Transverse colon (tissue), 4 donors: ENCODE data around the gene PDRG1. TPM values are rescaled to one million over a fixed set of nuclear protein-coding genes. Genes with fewer than 3 reads are reported as not detected.

Experiments
- DNase-seq: peaks from one replicate; pipeline ENCODE4 v3.0.0-alpha.2; 2019
- H3K27ac ChIP-seq, 4 donors: fragments of 200-600 bp; sonication (generic); 2 replicates each; pipeline ENCODE4 v1.5.1; 2016 to 2018; ENCODE audit warnings: inconsistent platforms in 4 of 4
- H3K27me3 ChIP-seq: fragments of 200-600 bp; sonication (generic); 2 replicates; pipeline ENCODE4 v1.5.1; 2017; ENCODE audit warnings: inconsistent platforms
- H3K36me3 ChIP-seq, 4 donors: fragments of 200-600 bp; sonication (generic); 2 replicates each; pipeline ENCODE4 v1.5.1; 2017 to 2019; ENCODE audit warnings: inconsistent platforms in 4 of 4
- H3K4me1 ChIP-seq, 4 donors: fragments of 200-600 bp; sonication (generic); 2 replicates each; pipeline ENCODE4 v1.5.1; 2017 to 2020; ENCODE audit warnings: inconsistent platforms in 4 of 4
- H3K4me3 ChIP-seq, 4 donors: fragments of 200-600 bp; sonication (generic); 1 replicate in 1 of 4; 2 replicates in 3 of 4; pipeline versions ENCODE4 v1.5.1 to v1.6.1; 2017 to 2019; ENCODE audit warnings: inconsistent platforms in 4 of 4
- H3K9me3 ChIP-seq, 2 donors: fragments of 200-600 bp; sonication (generic); 2 replicates each; pipeline ENCODE4 v1.5.1; 2017 to 2019; ENCODE audit warnings: inconsistent platforms in 2 of 2
- EP300 ChIP-seq: sonication (generic); formaldehyde crosslinking; IDR thresholded peaks from one replicate; pipeline ENCODE4 v1.6.1; 2017; ENCODE audit warnings: antibody characterized with exemption, low read depth
- POLR2A ChIP-seq: fragments of 450-650 bp; IDR thresholded peaks from one replicate; pipeline ENCODE4 v1.6.1; 2016; ENCODE audit warnings: antibody characterized with exemption, mild to moderate bottlenecking, moderate library complexity
- POLR2AphosphoS5 ChIP-seq, 3 donors: sonication (generic); formaldehyde crosslinking; IDR thresholded peaks; one replicate each; pipeline ENCODE4 v1.6.1; 2016; ENCODE audit warnings: antibody characterized with exemption in 3 of 3
- whole genome bisulfite sequencing, 2 donors: methylation state at CpG; one replicate each; pipeline ENCODE4 v1.1.5; 2018; ENCODE audit warnings: low coverage in 1 of 2; 5-methylcytosine and 5-hydroxymethylcytosine counted together
- in situ Hi-C, 4 donors: fragments of 200-750 bp; cut with MboI; loops; one replicate each; pipeline versions ENCODE4 v1.15.0 to v1.15.1; 2017; ENCODE audit warnings: low sequenced_read_pairs in 3 of 4, low pct_ligation_motif_present in 1 of 4, low pct_unique_long_range_greater_than_20kb in 1 of 4
- intact Hi-C: fragments of 100-400 bp; cut with DNase I; formaldehyde crosslinking; loops from one replicate; pipeline ENCODE4 v1.15.1; 2023; ENCODE audit warnings: low total_unique reads
- total RNA-seq, 4 donors: library from RNA; depleted of rRNA; stranded (reverse); fragments of >200 nt; gene quantifications; one replicate each; pipeline ENCODE4 v1.1.0, GENCODE V29; 2016
- TF ChIP-seq, protein P1 (sequence below), 5 experiments: fragments of 200-600 bp in 3 of 5; fragments of 450-650 bp in 2 of 5; sonication (generic) in 3 of 5; IDR thresholded peaks; 1 replicate in 2 of 5; 2 replicates in 3 of 5; pipeline ENCODE4 v1.5.1; 2016 to 2017; ENCODE audit warnings: antibody characterized with exemption in 5 of 5, inconsistent platforms in 3 of 5, mild to moderate bottlenecking in 2 of 5, moderate library complexity in 1 of 5

The PDRG1 gene
- total RNA-seq, 4 donors from 2014 or later, result 2.2 to 9.2 (median 6.5) TPM

DNA sequence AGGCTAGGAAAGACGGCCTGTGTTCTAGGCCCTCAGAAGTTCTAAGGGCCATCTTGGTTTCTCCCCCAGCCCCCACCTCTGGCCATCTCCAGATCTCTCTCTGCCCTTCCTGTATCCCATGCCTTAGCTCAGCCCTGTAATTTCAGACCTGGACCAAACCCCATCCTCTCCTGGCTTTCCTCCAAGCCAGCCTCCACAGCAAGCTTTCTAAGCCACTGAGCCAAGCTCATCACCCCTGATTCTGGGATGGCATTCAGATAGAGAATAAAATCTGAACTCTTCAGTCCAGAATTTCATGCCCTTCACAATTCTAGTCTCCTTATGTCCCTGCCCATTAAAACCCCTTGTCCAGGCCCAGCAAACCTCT lies 39.5 kb upstream of the PDRG1 start:
- TF ChIP-seq, protein P1, sequence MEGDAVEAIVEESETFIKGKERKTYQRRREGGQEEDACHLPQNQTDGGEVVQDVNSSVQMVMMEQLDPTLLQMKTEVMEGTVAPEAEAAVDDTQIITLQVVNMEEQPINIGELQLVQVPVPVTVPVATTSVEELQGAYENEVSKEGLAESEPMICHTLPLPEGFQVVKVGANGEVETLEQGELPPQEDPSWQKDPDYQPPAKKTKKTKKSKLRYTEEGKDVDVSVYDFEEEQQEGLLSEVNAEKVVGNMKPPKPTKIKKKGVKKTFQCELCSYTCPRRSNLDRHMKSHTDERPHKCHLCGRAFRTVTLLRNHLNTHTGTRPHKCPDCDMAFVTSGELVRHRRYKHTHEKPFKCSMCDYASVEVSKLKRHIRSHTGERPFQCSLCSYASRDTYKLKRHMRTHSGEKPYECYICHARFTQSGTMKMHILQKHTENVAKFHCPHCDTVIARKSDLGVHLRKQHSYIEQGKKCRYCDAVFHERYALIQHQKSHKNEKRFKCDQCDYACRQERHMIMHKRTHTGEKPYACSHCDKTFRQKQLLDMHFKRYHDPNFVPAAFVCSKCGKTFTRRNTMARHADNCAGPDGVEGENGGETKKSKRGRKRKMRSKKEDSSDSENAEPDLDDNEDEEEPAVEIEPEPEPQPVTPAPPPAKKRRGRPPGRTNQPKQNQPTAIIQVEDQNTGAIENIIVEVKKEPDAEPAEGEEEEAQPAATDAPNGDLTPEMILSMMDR (IDR thresholded peaks at IDR 0.05), result no peak
- TF ChIP-seq EP300, result no peak
- no peak for TF ChIP-seq POLR2AphosphoS5 (IDR thresholded peaks at IDR 0.05)
- TF ChIP-seq POLR2A, result no peak
- H3K9me3 ChIP-seq, result no peaks in the 10 kb centered on the region
- 67% methylated on average over 1 of the region's 1 CpG; no CpG with 5 or more reads in 1 of the 2 donors for WGBS, 2 donors
- H3K4me3 ChIP-seq, result no peak overlapping the region
- intact Hi-C loops, result no loop called here
- no peaks in the 10 kb centered on the region for H3K4me1 ChIP-seq
- in situ Hi-C loops, result no loop called here
- no peaks in the 10 kb centered on the region for H3K36me3 ChIP-seq
- H3K27ac ChIP-seq, result no peak overlapping the region
- DNase-seq, result no peak
- H3K27me3 ChIP-seq, result peaks cover 32% of the 10 kb centered on the region

DNA sequence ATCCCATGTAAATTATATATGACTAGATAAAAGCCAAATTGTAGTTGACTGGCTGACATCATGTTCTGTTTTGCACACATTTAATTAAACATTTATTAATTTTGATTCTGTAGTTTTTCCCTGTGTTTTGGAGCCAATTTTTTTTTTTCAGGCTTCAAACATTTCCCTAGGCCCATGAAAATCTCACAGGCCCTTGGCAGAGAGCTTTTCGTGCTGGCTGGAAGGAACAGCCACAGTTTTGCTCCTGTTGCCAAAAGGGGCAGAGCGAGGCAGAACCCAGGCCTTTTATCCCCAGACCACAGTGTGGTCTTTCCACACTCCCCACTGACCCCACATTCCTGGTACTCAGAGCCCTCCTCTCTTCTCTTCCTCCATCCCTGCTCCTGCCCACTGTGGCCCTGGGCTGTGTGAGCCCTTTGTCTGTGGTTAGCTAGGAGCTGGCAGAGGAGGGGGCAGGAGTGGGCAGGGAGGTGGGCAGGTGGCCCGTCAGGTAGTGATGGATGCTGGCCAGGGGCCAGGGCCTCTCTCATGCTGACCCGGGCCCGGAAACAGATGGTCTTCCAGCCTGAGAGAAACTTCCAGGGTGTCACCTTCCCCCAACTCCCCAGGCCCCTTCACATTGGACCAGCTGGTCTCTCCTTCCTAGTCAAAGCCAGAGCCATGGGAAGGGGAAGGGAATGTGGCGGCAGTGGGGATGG lies 38.9 kb upstream of the PDRG1 start:
- in situ Hi-C loops (no loop called here), intact Hi-C loops (no loop called here)
- DNase-seq, result no peak
- H3K4me1 ChIP-seq, result no peaks in the 10 kb centered on the region
- peaks cover 27% of the 10 kb centered on the region for H3K27me3 ChIP-seq
- TF ChIP-seq POLR2A, result no peak
- TF ChIP-seq, protein P1 (IDR thresholded peaks at IDR 0.05), result no peak
- no peak for TF ChIP-seq EP300
- TF ChIP-seq POLR2AphosphoS5 (IDR thresholded peaks at IDR 0.05), result no peak
- no peak overlapping the region for H3K4me3 ChIP-seq
- no peak overlapping the region for H3K27ac ChIP-seq
- no peaks in the 10 kb centered on the region for H3K36me3 ChIP-seq
- WGBS, 2 donors, result 70 to 79% methylated on average over 2 to 6 of the region's 6 CpGs
- H3K9me3 ChIP-seq, result no peaks in the 10 kb centered on the region

DNA sequence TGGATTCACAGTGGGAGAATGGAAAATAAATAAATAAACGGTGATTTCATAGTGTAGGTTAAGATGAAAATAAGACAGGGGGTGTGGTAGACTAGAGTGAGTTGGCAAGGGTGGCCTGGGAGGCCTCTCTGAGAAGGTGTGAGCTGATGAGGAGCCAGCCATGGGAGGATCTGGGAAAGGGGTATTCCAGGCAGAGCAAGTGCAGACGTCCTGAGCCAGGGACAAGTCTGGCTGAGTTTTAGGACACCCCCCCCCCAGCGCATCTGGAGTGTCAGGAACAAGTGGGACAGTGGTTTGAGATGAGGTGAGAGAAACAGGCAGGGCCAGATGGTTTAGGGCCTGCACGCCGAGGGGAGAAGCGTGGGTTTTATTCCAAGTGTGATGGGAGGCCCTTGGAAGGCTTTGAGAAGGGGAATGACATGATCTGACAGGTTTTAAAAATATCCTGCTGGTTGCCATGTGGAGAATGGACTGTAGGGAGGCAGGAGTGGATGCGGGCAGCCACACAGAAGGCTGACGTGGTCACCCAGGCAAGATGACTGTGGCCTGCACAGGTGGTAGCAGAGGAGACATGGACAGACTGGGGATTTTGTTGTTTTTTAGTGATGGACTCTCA lies 37.3 kb upstream of the PDRG1 start:
- Histone ChIP-seq H3K4me1 (no peaks in the 10 kb centered on the region), H3K9me3 (no peaks in the 10 kb centered on the region), H3K27me3 (peaks cover 11% of the 10 kb centered on the region), H3K27ac (no peak overlapping the region), H3K36me3 (no peaks in the 10 kb centered on the region), H3K4me3 (no peak overlapping the region)
- 13 to 72% methylated on average over 1 to 8 of the region's 8 CpGs for WGBS, 2 donors
- in situ Hi-C loops (no loop called here), intact Hi-C loops (no loop called here)
- DNase-seq, result no peak
- no peak for TF ChIP-seq POLR2A
- TF ChIP-seq, protein P1 (IDR thresholded peaks at IDR 0.05), result no peak

DNA sequence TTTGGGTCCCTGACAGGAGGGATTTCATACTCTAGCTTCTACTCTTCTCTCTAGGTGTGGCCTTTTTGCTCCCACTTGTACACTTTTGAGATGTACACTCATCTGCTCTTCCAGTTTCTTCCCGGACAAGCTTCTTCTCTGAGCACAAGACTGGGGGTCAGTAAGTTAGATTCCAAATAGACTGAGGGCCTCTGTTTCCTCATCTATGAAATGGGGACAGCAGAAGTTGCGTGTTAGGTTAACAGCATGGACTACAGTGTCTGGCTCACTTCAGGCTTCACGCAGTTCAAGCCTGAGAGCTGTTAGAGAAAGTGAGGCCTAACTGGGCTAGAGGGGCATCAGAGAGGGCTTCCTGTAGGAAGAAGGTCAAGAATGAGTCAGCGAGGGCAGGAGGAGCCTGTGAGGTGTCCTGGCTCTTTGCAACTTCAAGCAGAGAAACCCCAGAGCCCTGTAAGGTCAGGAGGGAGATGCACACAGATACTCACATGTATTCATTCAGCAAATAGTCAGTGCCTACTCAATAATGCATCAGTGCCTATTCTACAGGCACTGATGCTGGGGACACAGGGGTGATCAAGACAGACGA lies 36.7 kb upstream of the PDRG1 start:
- no peak overlapping the region for H3K4me3 ChIP-seq
- H3K9me3 ChIP-seq, result no peaks in the 10 kb centered on the region
- H3K4me1 ChIP-seq, result no peaks in the 10 kb centered on the region
- intact Hi-C loops, result no loop called here
- DNase-seq, result no peak
- H3K36me3 ChIP-seq, result no peaks in the 10 kb centered on the region
- H3K27me3 ChIP-seq, result peaks cover 5% of the 10 kb centered on the region
- TF ChIP-seq POLR2AphosphoS5 (IDR thresholded peaks at IDR 0.05) (no peak), POLR2A (no peak)
- TF ChIP-seq, protein P1 (IDR thresholded peaks at IDR 0.05), result no peak
- no peak overlapping the region for H3K27ac ChIP-seq
- in situ Hi-C loops, result no loop called here
- WGBS, 2 donors, result 75 to 84% methylated on average over 2 to 5 of the region's 5 CpGs
